ENCODE results near the gene RPSA.

- TF ChIP-seq EZH2 (IDR thresholded peaks at IDR 0.05) (no peak), POLR2AphosphoS5 (IDR thresholded peaks at IDR 0.05; ENCODE audit: borderline replicate concordance, low read depth, low read length) (no peak)
Observed at GRCh38 chr3:39386318-39386717, 20.2 kb upstream of the RPSA start.

Measured in SK-N-MC (cell line).